B cell (primary cell): ENCODE data around the gene HDHD3. TPM values are rescaled to one million over a fixed set of nuclear protein-coding genes. Genes with fewer than 3 reads are reported as not detected.

Source experiments
- ATAC-seq: fragments of 200-7000 bp; cut with Tn5 transposase; one replicate; pipeline ENCODE4 v1.10.0; 2021; ENCODE audit warnings: low read depth, mild to moderate bottlenecking, moderate number of reproducible peaks, moderate library complexity
- CTCF ChIA-PET: fragments of 350-600 bp; sonication (Branson Sonifier 250); formaldehyde crosslinking; loops from one replicate; lab custom pipeline; 2021; ENCODE audit warnings: antibody characterized with exemption, inconsistent platforms; lab: Charles Lee
- POLR2A ChIA-PET: fragments of 350-600 bp; sonication (Branson Sonifier 250); formaldehyde crosslinking; loops from one replicate; lab custom pipeline; 2021; ENCODE audit warnings: antibody characterized with exemption; lab: Charles Lee
- DNase-seq: peaks from one replicate; pipeline ENCODE4 v3.0.0; 2013
- H2AFZ ChIP-seq: 2 replicates; pipeline ENCODE4 v1.6.1; 2012; ENCODE audit warnings: mild to moderate bottlenecking, low read depth, low read length; ENCODE audit not compliant: insufficient read depth, poor library complexity, severe bottlenecking
- H3K27ac ChIP-seq, 2 donors: 1 replicate in 1 of 2; 2 replicates in 1 of 2; pipeline ENCODE4 v1.5.1; 2012 to 2013; ENCODE audit warnings: low read length in 2 of 2, mild to moderate bottlenecking in 2 of 2, moderate library complexity in 1 of 2
- H3K27me3 ChIP-seq, 4 experiments: fragments of 200-600 bp in 1 of 4; sonication (generic) in 1 of 4; replicated peaks in 1 of 4; 1 replicate in 2 of 4; 2 replicates in 2 of 4; pipeline versions ENCODE4 v1.6.1 to v1.7.0; 2013 to 2016; ENCODE audit warnings: low read length in 3 of 4, mild to moderate bottlenecking in 2 of 4, mixed read lengths in 1 of 4, moderate library complexity in 1 of 4; ENCODE audit not compliant: insufficient read depth in 4 of 4, control insufficient read depth in 3 of 4; ENCODE audit errors: control extremely low read depth in 1 of 4
- H3K36me3 ChIP-seq, 2 experiments: replicated peaks in 1 of 2; 1 replicate in 1 of 2; 2 replicates in 1 of 2; pipeline versions ENCODE4 v1.6.1 to v1.7.1; 2013; ENCODE audit warnings: low read length in 1 of 2; ENCODE audit not compliant: insufficient read depth in 2 of 2, control insufficient read depth in 1 of 2; ENCODE audit errors: control extremely low read depth in 1 of 2, extremely low read depth in 1 of 2
- H3K4me1 ChIP-seq, 2 donors: fragments of 200-600 bp in 1 of 2; sonication (generic) in 1 of 2; 1 replicate in 1 of 2; 2 replicates in 1 of 2; pipeline versions ENCODE4 v1.5.1 to v1.6.1; 2013 to 2017; ENCODE audit warnings: low read length in 2 of 2; ENCODE audit not compliant: control insufficient read depth in 2 of 2, insufficient read depth in 2 of 2
- H3K4me2 ChIP-seq: replicated peaks from 2 replicates; pipeline ENCODE3; 2012; ENCODE audit warnings: mild to moderate bottlenecking, low read depth, low read length; ENCODE audit not compliant: poor library complexity, severe bottlenecking
- H3K4me3 ChIP-seq, 5 experiments: fragments of 200-600 bp in 1 of 5; sonication (generic) in 1 of 5; 1 replicate in 3 of 5; 2 replicates in 2 of 5; pipeline versions ENCODE4 v1.5.1 to v1.7.0; 2011 to 2016; ENCODE audit warnings: low read length in 4 of 5, mild to moderate bottlenecking in 4 of 5, low read depth in 2 of 5, control low read depth in 1 of 5, moderate library complexity in 1 of 5; ENCODE audit not compliant: insufficient read depth in 1 of 5; ENCODE audit errors: control extremely low read depth in 1 of 5, extremely low read depth in 1 of 5
- H3K79me2 ChIP-seq: fragments of 200-600 bp; sonication (generic); one replicate; pipeline ENCODE4 v1.6.0; 2016; ENCODE audit warnings: low read length; ENCODE audit not compliant: control insufficient read depth, insufficient read depth
- H3K9ac ChIP-seq: fragments of 200-600 bp; sonication (generic); 2 replicates; pipeline ENCODE4 v1.6.1; 2017; ENCODE audit warnings: mild to moderate bottlenecking, low read length, moderate library complexity
- H3K9me3 ChIP-seq, 3 donors: one replicate each; pipeline versions ENCODE4 v1.6.1 to v1.7.1; 2013; ENCODE audit warnings: low read length in 2 of 3; ENCODE audit not compliant: control insufficient read depth in 2 of 3, insufficient read depth in 1 of 3; ENCODE audit errors: control extremely low read depth in 1 of 3
- H4K20me1 ChIP-seq: 2 replicates; pipeline ENCODE4 v1.6.0; 2012; ENCODE audit warnings: mild to moderate bottlenecking, low read length; ENCODE audit not compliant: insufficient read depth, control insufficient read depth, poor library complexity, severe bottlenecking
- H3K27ac Mint-ChIP-seq: one replicate; pipeline ENCODE4 v1.8.0; 2021; ENCODE audit warnings: mixed read lengths
- H3K27me3 Mint-ChIP-seq: one replicate; pipeline ENCODE4 v1.8.0; 2021; ENCODE audit warnings: mixed read lengths
- H3K4me1 Mint-ChIP-seq: one replicate; pipeline ENCODE4 v1.8.0; 2021; ENCODE audit warnings: mixed read lengths
- H3K4me3 Mint-ChIP-seq: one replicate; pipeline ENCODE4 v1.8.0; 2021; ENCODE audit warnings: mixed read lengths
- H3K9me3 Mint-ChIP-seq: one replicate; pipeline ENCODE4 v1.8.0; 2022; ENCODE audit warnings: mixed read lengths; ENCODE audit not compliant: insufficient read depth
- CTCF ChIP-seq: fragments of 200-600 bp; IDR thresholded peaks from one replicate; pipeline ENCODE4 v1.8.0; 2022; ENCODE audit warnings: antibody characterized with exemption, mild to moderate bottlenecking
- EZH2 ChIP-seq: IDR thresholded peaks from 2 replicates; pipeline ENCODE4 v1.6.1; 2012; ENCODE audit warnings: borderline replicate concordance, low read depth, mild to moderate bottlenecking, moderate library complexity, low read length; ENCODE audit not compliant: insufficient read depth, poor library complexity, severe bottlenecking
- WGBS: methylation state at CpG from one replicate; pipeline ENCODE4 v1.1.5; 2013; ENCODE audit warnings: missing lambda C conversion rate; ENCODE audit not compliant: insufficient coverage; 5-methylcytosine and 5-hydroxymethylcytosine counted together
- intact Hi-C: fragments of 100-400 bp; cut with micrococcal nuclease; formaldehyde crosslinking; loops from one replicate; pipeline ENCODE4 v1.10.0; 2022
- polyA plus RNA-seq: library from polyadenylated mRNA; depleted of rRNA; stranded (reverse); fragments of >200 nt; gene quantifications from 2 replicates; pipeline ENCODE4 v1.2.3, GENCODE V29; 2012
- total RNA-seq, 2 donors: library from RNA; stranded (reverse); fragments of 120-200 nt in 1 of 2; gene quantifications; 1 replicate in 1 of 2; 2 replicates in 1 of 2; pipeline versions ENCODE4 v1.2.3 to v1.2.4, GENCODE V29; 2013 to 2022

HDHD3 gene
- total and polyA plus RNA-seq, 2 donors (not counting 1 experiment from before 2014, with no cell fraction given): 26.2 to 36.3 TPM

- ChIA-PET CTCF (no interaction called here), POLR2A (no interaction called here)
- WGBS: 88% methylated on average over 2 of the region's 4 CpGs
- no peak for ATAC-seq
- intact Hi-C loops: no loop called here
- no peak overlapping the region for H3K4me3 Mint-ChIP-seq
- no peak for TF ChIP-seq CTCF
- TF ChIP-seq EZH2: no peak
- no peaks in the 10 kb centered on the region for H4K20me1 ChIP-seq
- no peaks in the 10 kb centered on the region for H3K9me3 ChIP-seq
- H3K36me3 ChIP-seq: no peaks in the 10 kb centered on the region
- no peak for DNase-seq
- peaks cover 4% of the 10 kb centered on the region for H3K27me3 Mint-ChIP-seq
- H3K4me3 ChIP-seq: no peak overlapping the region
- no peak overlapping the region for H3K9ac ChIP-seq
- no peaks in the 10 kb centered on the region for H3K9me3 Mint-ChIP-seq
- no peak overlapping the region for H3K27ac Mint-ChIP-seq
- no peaks in the 10 kb centered on the region for H3K4me1 ChIP-seq
- H3K4me1 Mint-ChIP-seq: no peaks in the 10 kb centered on the region
- no peak overlapping the region for H3K4me2 ChIP-seq
- no peaks in the 10 kb centered on the region for H3K79me2 ChIP-seq
- no peak overlapping the region for H2AFZ ChIP-seq
- H3K27ac ChIP-seq: no peak overlapping the region
- H3K27me3 ChIP-seq: no peaks in the 10 kb centered on the region
Observed at GRCh38 chr9:113331780-113332179, 45.0 kb downstream of the HDHD3 start.

- ChIA-PET POLR2A (no interaction called here), CTCF (no interaction called here)
- no peaks in the 10 kb centered on the region for H4K20me1 ChIP-seq
- H3K4me1 ChIP-seq: no peaks in the 10 kb centered on the region
- H3K4me3 Mint-ChIP-seq: no peak overlapping the region
- H3K36me3 ChIP-seq: no peaks in the 10 kb centered on the region
- no peaks in the 10 kb centered on the region for H3K4me1 Mint-ChIP-seq
- no peak overlapping the region for H3K9ac ChIP-seq
- DNase-seq: no peak
- no peaks in the 10 kb centered on the region for H3K27me3 ChIP-seq
- no peak overlapping the region for H2AFZ ChIP-seq
- H3K27ac ChIP-seq: no peak overlapping the region
- TF ChIP-seq EZH2 (no peak), CTCF (no peak)
- H3K27me3 Mint-ChIP-seq: no peaks in the 10 kb centered on the region
- intact Hi-C loops: no loop called here
- H3K9me3 Mint-ChIP-seq: no peaks in the 10 kb centered on the region
- no CpG with 5 or more reads among the region's 3 CpGs for WGBS
- no peak overlapping the region for H3K27ac Mint-ChIP-seq
- H3K4me3 ChIP-seq: no peak overlapping the region
- H3K79me2 ChIP-seq: no peaks in the 10 kb centered on the region
- no peak overlapping the region for H3K4me2 ChIP-seq
- no peaks in the 10 kb centered on the region for H3K9me3 ChIP-seq
- ATAC-seq: no peak
Observed at GRCh38 chr9:113328045-113328782, 48.6 kb downstream of the HDHD3 start.
